ENCODE data around the gene MICAL1. TPM values are rescaled to one million over a fixed set of nuclear protein-coding genes. Genes with fewer than 3 reads are reported as not detected.

MICAL1 gene
- total and polyA plus RNA-seq, 2 donors from 2014 or later, result 13.7 to 38.7 TPM

DNA sequence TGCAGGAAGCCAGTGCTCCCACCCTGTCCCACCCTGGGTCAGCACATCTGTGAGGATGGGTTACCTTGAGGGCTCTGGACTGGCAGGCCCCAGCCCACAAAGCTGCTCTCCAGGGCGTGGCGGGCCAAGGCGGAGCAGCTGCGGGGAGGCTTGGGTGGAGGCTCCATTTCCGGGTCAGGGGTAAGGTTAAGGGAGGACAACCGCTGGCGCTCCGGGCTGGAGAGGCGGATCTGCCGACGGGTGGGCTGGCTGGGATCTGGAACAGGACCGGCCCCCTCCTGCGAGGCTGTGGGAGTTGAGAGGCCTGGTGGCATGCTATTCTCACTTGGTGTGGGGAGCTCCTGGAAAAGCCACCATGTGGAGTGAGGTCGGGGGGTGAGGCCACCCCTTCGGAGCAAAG is 9.5 kb downstream of the MICAL1 start:
- Histone ChIP-seq H3K9ac (ENCODE audit: low read length in 3 of 3) (no peak overlapping the region), H3K4me3 (ENCODE audit: low read length in 3 of 3) (no peak overlapping the region), H3K27me3 (ENCODE audit: control insufficient read depth, insufficient read depth, low read length) (no peaks in the 10 kb centered on the region), H3K36me3 (ENCODE audit: control insufficient read depth in 2 of 3, insufficient read depth in 3 of 3, low read length in 3 of 3) (peaks cover 0 to 9% (median 9%) of the 10 kb centered on the region in 3 donors), H3K4me1 (ENCODE audit: control insufficient read depth in 2 of 3, insufficient read depth in 2 of 3, low read depth in 1 of 3, low read length in 3 of 3) (peaks cover 0 to 12% (median 7%) of the 10 kb centered on the region in 3 donors), H3K27ac (ENCODE audit: low read depth in 2 of 2, low read length in 2 of 2) (no peak overlapping the region), H3K9me3 (ENCODE audit: control insufficient read depth in 2 of 3, insufficient read depth in 1 of 3, low read length in 3 of 3) (no peaks in the 10 kb centered on the region)
- intact Hi-C loops (cut with DNase I), result no loop called here
- DNase-seq (peak in 1 of 5 donors; percentile 80), FAIRE-seq (no peak)
- TF ChIP-seq, protein P1, sequence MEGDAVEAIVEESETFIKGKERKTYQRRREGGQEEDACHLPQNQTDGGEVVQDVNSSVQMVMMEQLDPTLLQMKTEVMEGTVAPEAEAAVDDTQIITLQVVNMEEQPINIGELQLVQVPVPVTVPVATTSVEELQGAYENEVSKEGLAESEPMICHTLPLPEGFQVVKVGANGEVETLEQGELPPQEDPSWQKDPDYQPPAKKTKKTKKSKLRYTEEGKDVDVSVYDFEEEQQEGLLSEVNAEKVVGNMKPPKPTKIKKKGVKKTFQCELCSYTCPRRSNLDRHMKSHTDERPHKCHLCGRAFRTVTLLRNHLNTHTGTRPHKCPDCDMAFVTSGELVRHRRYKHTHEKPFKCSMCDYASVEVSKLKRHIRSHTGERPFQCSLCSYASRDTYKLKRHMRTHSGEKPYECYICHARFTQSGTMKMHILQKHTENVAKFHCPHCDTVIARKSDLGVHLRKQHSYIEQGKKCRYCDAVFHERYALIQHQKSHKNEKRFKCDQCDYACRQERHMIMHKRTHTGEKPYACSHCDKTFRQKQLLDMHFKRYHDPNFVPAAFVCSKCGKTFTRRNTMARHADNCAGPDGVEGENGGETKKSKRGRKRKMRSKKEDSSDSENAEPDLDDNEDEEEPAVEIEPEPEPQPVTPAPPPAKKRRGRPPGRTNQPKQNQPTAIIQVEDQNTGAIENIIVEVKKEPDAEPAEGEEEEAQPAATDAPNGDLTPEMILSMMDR (IDR thresholded peaks at IDR 0.05; ENCODE audit: borderline replicate concordance, extremely low read depth, insufficient read depth), result no peak

DNA sequence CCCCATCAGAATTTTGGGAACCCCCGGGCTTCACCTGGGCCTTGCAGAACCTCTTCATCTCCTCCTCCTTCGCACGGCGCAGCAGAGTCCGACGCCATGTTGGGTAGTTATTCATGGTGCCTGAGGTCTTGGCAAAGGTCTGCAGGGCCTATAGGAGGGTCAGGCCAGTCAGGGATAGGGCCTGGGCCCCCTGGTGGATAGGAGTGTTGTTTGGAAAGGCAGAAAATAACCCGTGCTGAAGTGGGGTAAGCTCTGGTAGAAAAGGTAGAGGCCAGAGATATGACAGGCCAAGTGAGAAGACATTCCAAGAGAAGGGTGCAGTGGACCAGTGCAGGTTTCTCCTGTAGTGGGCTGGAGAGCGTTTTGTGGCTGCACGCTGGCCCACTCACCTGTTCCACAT is 10.2 kb downstream of the MICAL1 start:
- H3K4me1 ChIP-seq (ENCODE audit: control insufficient read depth in 2 of 3, insufficient read depth in 2 of 3, low read depth in 1 of 3, low read length in 3 of 3), result peaks cover 0 to 12% (median 7%) of the 10 kb centered on the region in 3 donors
- no peak overlapping the region for H3K4me3 ChIP-seq (ENCODE audit: low read length in 3 of 3)
- no peak overlapping the region for H3K27ac ChIP-seq (ENCODE audit: low read depth in 2 of 2, low read length in 2 of 2)
- TF ChIP-seq, protein P1 (IDR thresholded peaks at IDR 0.05; ENCODE audit: borderline replicate concordance, extremely low read depth, insufficient read depth), result no peak
- DNase-seq (no peak), FAIRE-seq (no peak)
- H3K36me3 ChIP-seq (ENCODE audit: control insufficient read depth in 2 of 3, insufficient read depth in 3 of 3, low read length in 3 of 3), result peaks cover 0 to 9% (median 8%) of the 10 kb centered on the region in 3 donors
- H3K9me3 ChIP-seq (ENCODE audit: control insufficient read depth in 2 of 3, insufficient read depth in 1 of 3, low read length in 3 of 3), result no peaks in the 10 kb centered on the region
- H3K27me3 ChIP-seq (ENCODE audit: control insufficient read depth, insufficient read depth, low read length), result no peaks in the 10 kb centered on the region
- intact Hi-C loops (cut with DNase I), result no loop called here
- H3K9ac ChIP-seq (ENCODE audit: low read length in 3 of 3), result no peak overlapping the region

DNA sequence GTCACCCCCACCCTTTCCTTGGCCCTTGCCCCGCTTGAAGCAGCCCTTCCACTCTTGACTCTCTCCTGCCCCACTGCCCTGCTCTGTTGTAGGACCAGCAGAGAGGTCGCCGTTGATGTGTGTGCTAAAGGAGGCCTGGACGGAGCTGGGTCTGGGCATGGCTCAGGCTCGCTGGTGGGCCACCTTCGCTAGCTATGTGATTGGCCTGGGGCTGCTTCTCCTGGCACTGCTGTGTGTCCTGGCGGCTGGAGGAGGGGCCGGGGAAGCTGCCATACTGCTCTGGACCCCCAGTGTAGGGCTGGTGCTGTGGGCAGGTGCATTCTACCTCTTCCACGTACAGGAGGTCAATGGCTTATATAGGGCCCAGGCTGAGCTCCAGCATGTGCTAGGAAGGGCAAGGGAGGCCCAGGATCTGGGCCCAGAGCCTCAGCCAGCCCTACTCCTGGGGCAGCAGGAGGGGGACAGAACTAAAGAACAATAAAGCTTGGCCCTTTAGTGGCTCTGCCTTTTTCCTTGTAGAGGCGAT is 12.1 kb downstream of the MICAL1 start:
- Histone ChIP-seq H3K4me1 (ENCODE audit: control insufficient read depth in 2 of 3, insufficient read depth in 2 of 3, low read depth in 1 of 3, low read length in 3 of 3) (peaks cover 0 to 12% (median 7%) of the 10 kb centered on the region in 3 donors), H3K27me3 (ENCODE audit: control insufficient read depth, insufficient read depth, low read length) (no peaks in the 10 kb centered on the region), H3K27ac (ENCODE audit: low read depth in 2 of 2, low read length in 2 of 2) (no peak overlapping the region), H3K9me3 (ENCODE audit: control insufficient read depth in 2 of 3, insufficient read depth in 1 of 3, low read length in 3 of 3) (no peaks in the 10 kb centered on the region), H3K36me3 (ENCODE audit: control insufficient read depth in 2 of 3, insufficient read depth in 3 of 3, low read length in 3 of 3) (peaks cover 0 to 9% (median 8%) of the 10 kb centered on the region in 3 donors), H3K9ac (ENCODE audit: low read length in 3 of 3) (no peak overlapping the region), H3K4me3 (ENCODE audit: low read length in 3 of 3) (no peak overlapping the region)
- no peak for FAIRE-seq
- intact Hi-C loops (cut with DNase I), result no loop called here
- no peak for DNase-seq
- TF ChIP-seq, protein P1 (IDR thresholded peaks at IDR 0.05; ENCODE audit: borderline replicate concordance, extremely low read depth, insufficient read depth), result no peak
